ENCODE measurements around the gene SPAG9.

Gene SPAG9

DNA sequence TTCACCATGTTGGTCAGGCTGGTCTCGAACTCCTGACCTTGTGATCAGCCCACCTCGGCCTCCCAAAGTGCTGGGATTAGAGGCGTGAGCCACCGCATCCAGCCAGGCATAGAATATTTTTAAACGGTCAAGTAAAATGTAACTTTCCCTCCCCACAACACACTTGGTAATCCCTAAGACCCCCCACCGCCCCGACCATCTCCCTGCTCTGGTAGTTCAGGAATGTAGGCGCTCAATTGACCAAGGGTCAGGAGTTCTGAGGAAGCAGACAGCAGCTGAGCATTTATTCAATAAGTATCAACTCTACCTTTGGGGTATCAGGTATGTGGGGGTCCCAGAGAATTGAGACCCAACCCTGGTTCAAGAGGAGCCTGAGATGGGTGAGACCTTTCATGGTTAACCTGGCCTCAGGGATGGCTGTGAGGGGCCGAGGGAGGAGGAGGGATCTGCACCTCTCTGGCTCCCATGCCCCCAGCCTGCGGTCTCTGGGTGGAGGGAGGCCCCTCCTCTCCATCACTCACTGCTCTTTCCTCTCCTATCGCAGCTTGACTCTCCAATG, 206.1 kb downstream of the SPAG9 start:
- no peak for DNase-seq

- no peak for DNase-seq
Measured at GRCh38 chr17:50913120-50913519, 207.5 kb downstream of the SPAG9 start.
